ENCODE results near the gene RBM47.
"Not testable (repeated sequence)": the region's sequence is repeated elsewhere in the genome, so short reads cannot be mapped to it uniquely, and the experiment has no call there.

GRCh38 chr4:40554641-40555040, 75.0 kb downstream of the RBM47 start:
- TF ChIP-seq CTCF (conservative IDR thresholded peaks at IDR 0.05; ENCODE audit: low read length); EZH2phosphoT487 (IDR thresholded peaks at IDR 0.05; ENCODE audit: borderline replicate concordance): not testable (repeated sequence)

Data from Loucy (cell line).